GM19397 (cell line): ENCODE results near the gene DDI2.

Experiments used
- ATAC-seq: cut with Tn5 transposase; IDR thresholded peaks from one replicate; pipeline ENCODE4 v1.9.1; 2021; ENCODE audit warnings: mild to moderate bottlenecking, moderate library complexity; ENCODE audit not compliant: unreplicated experiment

Gene DDI2

DNA sequence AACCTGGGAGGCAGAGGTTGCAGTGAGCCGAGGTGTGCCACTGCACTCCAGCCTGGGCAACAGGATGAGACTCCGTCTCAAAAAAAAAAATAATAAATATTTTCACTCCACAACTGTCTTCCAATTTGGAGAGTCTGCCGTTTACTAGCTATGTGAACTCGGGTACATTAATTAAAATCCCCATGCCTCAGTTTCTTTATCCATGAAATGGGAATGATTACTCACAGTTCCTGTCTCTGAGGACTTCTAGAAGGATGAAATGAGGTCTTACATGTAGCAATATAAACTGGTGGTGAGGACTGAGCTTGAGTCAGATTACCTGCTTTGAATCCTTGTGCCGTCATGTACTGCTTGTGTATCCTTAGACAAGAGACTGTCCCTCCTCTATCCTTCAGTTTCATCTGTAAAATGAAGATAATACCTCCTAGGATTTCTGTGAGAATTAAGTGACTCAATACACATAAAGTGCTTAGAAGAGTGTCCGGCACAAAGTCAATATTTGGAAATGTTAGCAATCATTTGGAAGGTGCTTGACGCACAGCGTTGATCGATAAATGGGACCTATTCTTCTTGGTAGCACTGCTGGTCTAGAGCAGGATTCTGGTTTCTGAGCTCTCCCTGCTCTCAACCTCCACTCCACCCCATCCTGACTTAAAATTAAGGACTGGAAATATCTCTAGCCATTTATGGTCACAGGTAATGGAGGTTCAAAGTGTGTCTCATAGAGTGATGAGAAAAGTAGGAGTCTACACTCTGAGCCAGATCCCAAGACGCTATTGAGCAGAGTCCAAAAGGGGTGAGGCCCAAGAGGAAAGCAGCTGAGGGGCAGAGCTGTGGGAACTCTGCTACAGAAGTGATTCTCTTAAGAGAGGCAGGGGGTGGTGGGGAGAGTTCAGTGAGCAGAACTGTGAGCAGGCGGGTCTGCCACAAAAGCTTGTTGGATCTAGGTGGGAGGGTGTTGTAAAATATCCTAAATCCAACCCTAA, 11.6 kb upstream of the DDI2 start:
- no peak for ATAC-seq

DNA sequence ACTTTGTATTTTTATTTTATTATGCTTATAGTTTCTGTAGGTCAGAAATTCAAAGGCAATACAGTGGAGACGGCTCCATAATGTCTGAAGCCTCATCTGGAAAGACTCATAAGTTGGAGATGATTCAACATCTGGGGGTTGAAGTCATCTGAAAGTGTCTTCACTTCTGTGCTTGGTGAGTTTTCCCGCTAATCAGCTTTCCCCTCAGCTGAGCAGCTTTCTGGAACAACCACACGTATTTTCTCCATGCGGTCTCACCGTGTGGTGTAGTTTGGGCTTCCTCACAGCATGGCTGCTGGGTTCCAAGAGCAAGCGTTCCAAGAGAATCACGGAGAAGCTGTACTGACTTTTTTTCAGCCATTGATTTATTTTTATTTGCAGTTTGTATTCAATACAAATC, 7.6 kb upstream of the DDI2 start:
- no peak for ATAC-seq

DNA sequence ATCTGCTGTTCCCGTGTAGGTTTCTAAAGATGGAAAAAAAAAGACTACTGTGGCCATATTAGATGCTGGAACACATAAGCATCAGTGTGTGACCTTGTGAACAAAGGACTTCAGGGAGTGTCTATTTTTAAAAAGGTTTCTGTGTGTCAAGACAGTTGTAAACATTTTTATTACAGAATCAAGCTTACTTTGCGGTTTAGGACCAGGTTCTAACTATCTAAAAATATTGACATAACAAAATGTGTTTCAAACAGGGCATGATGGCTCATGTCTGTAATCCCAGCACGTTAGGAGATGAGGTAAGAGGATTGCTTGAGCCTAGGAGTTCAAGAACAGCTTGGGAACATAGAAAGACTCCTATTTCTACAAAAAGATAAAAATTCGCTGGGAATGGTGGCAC, 7.1 kb upstream of the DDI2 start:
- ATAC-seq, result no peak

DNA sequence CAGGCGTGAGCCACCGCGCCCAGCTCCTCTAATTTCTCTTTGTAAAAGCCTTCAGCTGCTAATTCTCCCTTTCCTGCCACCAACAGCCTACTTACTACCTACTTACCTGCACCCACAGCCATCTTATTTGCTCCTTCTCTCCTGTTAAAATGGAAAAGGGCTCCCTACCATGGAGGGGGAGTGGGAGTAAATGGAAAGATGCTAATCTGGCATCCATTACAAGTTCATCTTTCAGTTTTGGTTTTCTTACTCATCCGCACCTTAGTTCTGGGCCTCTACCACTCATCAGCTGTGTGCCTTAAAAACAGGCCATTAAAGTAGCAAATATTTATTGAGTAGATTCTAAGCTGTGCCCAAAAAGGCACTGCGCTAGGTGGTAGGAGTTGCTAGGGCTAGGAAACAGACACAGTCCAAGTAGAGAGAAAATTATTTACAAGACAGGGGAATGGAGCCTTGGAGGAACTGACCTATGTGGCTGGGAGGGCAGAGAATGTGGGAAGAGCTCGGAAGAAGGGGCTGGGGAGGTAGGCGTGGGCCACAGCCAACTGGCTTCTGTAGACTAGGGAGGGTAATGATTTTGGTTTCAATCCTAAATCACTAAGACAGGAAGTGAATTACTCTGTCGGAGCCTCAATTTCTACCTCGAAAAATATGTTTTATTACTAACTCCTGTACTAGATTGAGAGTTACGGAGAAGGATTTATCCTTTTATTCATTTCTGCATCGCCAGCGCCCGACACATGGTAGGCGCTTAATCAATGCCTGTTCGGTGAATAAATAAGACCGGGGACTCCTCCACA, 685 bp upstream of the DDI2 start:
- ATAC-seq, result peak; percentile 4

DNA sequence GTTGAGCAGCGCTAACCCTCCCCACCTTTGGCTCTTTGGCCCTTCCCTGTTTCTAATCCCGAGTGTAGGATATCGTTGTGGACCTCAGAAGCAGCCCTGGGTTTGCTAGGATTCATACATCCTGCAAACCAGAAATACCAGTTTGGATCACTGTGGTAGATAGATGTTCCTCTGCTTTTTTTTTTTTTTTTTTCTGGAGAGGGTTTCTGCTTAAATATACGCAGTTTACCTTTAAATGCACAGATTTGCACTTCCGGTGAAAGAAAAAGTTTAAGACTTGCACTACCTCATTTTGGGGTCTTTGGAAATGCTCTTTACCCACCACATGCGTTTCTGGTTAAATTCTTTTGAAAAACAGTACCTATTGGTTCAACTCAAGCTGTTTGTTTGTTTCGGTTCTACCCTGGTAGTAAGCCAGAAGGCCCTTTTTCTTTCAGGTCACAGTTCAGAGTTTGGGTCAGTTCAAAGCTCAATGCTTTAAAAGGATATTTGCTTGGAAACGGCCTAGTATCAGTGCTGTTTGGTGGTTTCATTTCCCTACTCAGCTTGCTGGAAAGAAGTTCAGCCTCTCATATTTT, 908 bp downstream of the DDI2 start:
- peak; percentile 34 for ATAC-seq

DNA sequence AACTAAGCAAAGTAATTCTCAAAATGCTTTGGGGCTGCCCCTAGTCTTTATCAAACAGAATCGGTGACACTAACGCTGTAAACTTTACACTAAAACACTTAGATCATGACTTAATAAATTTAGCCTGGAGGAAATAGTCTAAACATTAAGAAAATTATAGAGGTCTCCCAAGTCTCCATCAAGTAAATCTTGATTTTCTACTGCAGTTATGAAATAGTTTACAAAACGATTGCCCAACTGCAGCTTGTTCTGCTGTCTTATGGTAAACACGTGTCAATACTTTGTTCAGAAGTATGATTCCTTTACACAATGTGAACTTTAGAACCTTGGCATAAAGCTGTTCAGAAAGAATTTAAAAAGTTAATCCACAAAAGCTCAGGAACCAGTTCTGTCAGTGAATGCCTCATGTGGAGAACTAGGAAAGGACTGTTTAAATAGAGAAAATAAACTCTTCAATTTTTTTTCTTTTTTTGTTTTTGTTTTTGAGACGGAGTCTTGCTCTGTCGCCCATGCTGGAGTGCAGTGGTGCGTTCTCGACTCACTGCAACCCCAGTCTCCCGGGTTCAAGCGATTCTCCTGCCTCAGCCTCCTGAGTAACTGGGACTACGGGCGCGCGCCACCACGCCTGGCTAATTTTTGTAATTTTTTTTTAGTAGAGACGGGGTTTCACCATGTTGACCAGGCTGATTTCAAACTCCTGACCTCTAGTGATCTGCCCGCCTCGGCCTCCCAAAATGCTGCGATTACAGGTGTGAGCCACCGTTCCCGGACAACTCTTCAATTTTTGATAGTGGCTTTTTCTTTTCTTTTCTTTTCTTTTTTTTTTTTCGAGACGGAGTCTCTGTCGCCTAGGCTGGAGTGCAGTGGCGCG, 1.6 kb downstream of the DDI2 start:
- ATAC-seq, result no peak

DNA sequence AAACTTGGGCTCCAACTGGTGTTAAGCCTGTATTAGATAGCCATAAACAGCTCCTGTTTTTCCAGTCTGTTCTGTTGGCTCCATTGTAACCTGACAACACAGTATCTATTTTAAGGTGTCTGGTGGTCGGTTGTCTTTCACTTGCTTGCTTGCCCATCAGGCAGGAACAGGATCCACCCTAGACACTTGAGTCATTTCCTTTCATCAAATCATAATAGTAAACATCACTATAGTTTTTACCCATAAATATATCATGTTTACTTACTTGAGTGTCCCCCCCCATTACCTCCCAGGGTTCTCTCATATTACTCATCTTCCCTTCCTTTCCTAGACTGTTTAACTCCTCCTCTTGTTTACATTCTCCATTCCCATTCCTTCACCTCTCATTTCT, 2.9 kb downstream of the DDI2 start:
- no peak for ATAC-seq

DNA sequence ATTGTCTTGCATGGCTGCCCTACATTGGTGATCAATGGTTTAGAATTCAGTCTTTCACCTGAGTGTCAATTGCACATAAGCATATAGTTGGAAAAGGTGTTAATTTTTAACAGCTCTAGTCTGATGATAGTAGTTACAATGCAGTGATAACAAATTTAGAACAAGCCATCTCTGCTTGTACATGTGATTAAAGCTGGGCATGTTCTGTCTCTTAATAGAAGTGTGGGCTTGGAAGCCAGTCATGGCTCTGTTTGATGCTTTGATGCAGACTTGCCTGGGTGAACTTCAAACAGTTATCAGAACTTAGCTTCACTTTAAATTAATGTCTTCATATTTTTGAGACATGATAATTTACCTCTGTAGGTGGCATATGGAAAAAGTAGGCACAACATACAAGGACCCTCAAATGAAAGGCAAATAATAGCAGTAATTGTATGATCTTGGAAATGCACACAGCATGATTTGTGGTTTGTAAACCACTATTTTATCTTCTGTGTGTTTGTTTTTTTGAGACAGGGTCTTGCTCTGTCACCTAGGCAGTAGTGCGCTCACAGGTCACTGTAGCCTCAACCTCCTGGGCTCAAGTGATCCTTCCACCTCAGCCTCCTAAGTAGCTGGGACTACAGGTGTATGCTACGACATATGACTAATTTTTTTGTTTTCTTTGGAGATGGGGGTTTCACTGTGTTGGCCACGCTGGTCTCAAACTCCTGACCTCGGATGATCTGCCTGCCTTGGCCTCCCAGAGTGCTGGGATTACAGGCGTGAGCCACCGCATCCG, 3.8 kb downstream of the DDI2 start:
- ATAC-seq, result no peak

DNA sequence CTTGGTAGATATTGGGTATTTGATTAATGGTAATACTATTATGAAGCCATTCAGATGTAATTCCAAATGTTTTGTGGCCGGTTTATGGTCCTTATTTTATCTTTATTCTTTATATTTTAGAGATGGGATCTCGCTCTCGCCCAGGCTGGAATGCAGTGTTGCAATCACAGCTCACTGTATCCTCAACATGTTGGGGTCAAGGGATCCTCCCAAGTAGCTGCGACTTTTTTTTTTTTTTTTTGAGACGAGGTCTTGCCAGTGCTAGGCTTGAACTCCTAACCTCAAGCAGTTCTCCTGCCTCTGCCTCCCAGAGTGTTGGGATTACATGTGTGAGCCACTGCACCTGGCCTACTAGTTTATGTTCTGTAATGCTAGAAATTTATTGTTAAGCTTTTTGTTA, 4.7 kb downstream of the DDI2 start:
- ATAC-seq, result no peak

DNA sequence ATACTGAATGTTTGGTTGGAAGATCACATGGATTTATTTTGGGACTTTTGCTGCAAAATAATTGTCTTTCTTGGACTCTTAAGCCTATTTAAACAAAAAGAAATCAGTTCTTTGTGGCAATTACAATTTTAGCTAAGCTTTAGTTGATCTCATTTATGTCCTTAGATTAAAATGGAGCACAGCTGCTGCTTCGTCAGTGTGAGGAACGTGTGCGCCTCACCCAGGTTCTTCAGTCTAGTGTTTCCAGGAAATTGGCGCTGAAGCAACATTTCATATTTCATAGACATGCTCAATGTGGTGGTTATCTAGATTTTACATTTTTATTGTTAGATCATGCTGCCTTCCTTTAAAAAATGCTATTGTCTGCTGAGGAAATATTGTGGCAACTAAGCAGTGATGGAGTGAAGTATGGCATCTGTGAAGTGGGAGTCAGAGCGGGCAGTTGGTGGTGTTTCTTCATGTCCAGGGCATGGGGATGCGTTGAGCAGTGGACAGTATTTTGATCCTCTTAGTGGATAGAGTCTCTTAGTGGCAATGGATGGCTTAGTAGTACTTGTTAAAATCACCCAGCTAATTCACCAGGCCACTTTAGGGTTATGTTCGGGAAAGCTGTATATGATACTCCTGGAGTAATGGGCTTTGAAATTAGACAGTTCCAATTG, 5.6 kb downstream of the DDI2 start:
- ATAC-seq, result no peak

DNA sequence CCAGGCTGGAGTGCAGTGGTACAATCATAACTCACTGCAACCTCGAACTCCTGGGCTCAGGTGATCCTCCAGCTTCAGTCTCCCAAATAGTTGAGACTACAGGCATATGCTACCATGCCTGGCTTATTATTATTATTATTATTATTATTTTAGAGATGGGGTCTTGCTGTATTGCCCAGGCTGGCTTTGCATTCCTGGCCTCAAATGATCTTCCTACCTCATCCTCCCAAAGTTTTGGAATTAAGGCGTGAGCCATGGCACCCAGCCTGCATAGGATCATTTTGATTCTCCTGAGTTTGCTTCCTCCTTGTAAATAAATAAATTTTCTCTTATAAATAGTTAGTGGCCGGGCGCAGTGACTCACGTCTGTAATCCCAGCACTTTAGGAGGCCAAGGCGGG, 6.2 kb downstream of the DDI2 start:
- no peak for ATAC-seq

DNA sequence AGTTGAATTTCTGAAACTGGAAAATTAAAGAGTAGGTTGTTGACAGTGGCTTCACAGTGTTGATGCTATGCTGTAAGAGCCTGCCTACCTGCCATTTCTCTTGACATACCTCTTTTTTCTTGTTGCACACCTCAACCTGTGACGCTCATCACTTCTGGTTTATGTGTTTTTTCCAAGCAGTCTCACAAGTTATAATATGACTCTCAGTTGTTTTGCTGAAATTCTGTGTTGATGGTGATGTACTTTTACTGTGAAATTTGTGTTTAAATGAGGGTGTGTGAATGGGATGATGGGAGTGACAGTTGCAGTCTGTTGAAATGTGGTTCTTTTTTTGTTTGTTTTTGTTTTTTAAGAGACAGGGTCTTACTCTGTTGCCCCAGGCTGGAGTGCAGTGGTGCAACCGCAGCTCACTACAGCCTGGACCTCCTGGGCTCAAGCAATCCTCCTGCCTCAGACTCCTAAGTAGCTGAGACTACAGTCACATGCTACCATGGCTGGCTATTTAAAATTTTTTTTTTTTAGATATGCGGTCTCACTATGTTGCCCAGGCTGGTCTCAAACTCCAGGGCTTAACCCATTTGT, 7.0 kb downstream of the DDI2 start:
- ATAC-seq, result no peak

DNA sequence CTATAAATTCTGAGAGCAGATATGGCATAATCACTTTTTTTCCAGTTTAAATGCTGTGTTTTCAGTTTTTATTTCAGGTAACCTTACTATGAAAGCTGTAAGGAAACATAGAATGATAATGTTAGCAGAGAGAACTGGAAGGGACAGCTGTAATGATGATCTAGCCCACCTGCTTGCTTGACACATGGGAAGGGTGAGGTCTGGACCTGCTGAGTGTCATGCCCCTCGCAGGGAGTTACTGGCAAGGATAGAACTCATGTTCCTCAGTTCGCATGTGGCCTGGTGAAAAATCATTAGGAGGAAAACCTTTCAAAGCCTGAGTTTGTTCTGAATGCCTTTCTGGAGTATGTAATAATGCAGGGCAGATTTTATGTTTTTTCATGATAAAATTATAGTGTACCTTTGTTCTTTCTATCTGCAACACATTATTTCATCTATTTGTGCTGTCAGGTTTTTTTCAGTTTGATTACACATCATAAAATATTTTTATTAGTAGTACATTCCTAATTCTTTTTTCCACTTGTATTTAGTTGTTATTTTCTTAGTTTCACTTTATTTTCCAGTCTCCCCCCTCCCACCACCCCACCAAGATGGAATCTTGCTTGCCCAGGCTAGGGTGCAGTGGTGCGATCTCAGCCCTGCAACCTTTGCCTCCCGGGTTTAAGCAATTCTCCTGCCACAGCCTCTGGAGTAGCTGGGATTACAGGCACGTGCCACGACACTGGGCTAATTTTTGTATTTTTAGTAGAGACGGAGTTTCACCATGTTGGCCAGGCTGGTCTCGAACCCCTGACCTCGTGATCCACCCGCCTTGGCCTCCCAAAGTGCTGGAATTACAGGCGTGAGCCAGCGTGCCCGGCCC, 8.0 kb downstream of the DDI2 start:
- no peak for ATAC-seq

DNA sequence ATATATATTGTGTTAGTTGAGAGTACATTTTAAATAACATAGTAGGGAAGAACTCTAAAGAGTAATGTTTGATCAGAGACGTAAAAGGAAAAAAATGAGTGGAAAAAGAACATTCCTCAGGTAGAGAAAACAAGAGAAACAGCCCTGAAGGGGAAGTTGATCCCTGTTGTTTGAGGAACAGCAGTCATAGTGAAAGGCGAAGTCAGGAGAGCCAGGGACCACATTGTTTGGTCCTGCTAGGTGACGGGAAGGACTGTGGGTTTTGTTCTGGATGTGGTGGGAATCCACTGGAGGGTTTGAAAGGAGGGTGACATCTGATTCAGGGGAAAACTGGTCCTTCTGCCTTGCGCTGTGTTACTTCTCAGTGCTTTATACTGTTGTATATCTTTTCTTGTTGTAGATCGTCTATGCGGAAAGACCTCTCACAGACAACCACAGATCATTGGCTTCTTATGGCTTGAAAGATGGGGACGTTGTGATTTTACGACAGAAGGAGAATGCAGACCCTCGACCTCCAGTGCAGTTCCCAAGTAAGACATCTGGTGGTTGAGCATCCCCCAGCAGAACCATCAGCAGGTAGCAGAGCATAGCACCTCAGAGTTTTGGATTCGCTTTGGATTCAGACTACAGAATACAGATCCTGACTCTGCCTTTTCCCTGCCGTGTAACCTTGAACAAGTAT, 9.2 kb downstream of the DDI2 start:
- ATAC-seq, result no peak

DNA sequence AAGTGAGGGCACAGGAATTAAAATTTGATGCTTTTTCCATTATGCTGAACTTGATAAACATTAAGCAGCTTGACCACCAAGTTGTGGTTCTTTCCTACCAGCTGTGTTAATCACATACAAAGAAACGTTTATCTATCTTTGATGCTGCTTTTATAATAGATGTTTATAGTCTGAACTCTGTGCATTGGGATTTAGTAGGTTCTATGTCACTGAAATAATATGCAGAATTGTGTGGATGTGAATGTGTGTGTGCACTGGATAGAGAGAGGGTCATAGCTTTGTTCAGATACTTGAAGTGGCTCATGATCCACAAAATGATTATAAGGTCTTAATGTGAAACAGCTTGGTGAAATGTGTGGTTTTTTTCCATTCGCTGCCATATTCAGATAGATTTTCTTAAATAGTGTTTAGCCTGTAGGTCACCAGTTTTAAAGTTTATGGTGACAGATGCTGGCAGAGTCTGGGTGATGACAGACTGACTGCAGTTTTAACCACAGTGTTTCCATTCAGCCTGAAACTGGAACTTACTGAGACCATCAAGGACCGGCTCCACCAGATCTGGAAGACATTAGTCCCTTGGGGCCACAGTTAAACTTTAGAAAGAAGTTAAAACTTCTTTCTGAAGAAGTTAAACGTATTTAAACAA, 10.2 kb downstream of the DDI2 start:
- no peak for ATAC-seq

DNA sequence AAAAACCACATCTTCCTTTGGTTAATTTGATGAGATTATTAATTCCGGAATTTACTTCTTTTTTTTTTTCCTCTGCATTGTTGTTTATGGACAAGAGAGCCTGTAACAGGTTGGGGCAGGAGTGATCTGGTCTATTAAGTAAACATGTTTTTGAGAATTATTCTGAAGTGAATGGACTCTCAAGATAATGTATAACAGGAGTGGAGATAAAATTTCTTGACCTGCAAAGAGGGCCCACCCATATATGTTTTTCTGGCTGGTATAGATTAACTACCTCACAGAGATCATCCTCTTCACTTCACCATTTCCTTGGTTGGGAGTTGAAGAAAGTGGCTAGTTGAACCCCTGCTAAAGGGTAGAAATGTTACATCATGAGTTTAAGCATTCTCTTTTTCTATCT, 10.7 kb downstream of the DDI2 start:
- no peak for ATAC-seq
